ENCODE measurements around the gene CASZ1. TPM values are rescaled to one million over a fixed set of nuclear protein-coding genes. Genes with fewer than 3 reads are reported as not detected.

The CASZ1 gene
- total RNA-seq, 2 donors from 2014 or later: 45.0 to 56.0 TPM

GRCh38 chr1:10633416-10633815 lies 163.0 kb downstream of the CASZ1 start:
- TF ChIP-seq, protein P1, sequence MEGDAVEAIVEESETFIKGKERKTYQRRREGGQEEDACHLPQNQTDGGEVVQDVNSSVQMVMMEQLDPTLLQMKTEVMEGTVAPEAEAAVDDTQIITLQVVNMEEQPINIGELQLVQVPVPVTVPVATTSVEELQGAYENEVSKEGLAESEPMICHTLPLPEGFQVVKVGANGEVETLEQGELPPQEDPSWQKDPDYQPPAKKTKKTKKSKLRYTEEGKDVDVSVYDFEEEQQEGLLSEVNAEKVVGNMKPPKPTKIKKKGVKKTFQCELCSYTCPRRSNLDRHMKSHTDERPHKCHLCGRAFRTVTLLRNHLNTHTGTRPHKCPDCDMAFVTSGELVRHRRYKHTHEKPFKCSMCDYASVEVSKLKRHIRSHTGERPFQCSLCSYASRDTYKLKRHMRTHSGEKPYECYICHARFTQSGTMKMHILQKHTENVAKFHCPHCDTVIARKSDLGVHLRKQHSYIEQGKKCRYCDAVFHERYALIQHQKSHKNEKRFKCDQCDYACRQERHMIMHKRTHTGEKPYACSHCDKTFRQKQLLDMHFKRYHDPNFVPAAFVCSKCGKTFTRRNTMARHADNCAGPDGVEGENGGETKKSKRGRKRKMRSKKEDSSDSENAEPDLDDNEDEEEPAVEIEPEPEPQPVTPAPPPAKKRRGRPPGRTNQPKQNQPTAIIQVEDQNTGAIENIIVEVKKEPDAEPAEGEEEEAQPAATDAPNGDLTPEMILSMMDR (IDR thresholded peaks at IDR 0.05): no peak
- no peak for DNase-seq
- Histone ChIP-seq H3K36me3 (no peaks in the 10 kb centered on the region), H3K4me3 (no peak overlapping the region), H3K9ac (ENCODE audit: low read depth in 2 of 2, low read length in 2 of 2) (no peak overlapping the region), H3K4me1 (no peaks in the 10 kb centered on the region), H3K27me3 (no peaks in the 10 kb centered on the region), H3K9me3 (no peaks in the 10 kb centered on the region), H3K27ac (no peak overlapping the region)
- intact Hi-C loops (cut with DNase I): no loop called here

- Histone ChIP-seq H3K36me3 (no peaks in the 10 kb centered on the region), H3K9ac (ENCODE audit: low read depth in 2 of 2, low read length in 2 of 2) (no peak overlapping the region), H3K4me1 (no peaks in the 10 kb centered on the region), H3K27me3 (no peaks in the 10 kb centered on the region), H3K4me3 (no peak overlapping the region), H3K9me3 (no peaks in the 10 kb centered on the region), H3K27ac (no peak overlapping the region)
- no peak for DNase-seq
- intact Hi-C loops (cut with DNase I): no loop called here
- TF ChIP-seq, protein P1 (IDR thresholded peaks at IDR 0.05): no peak
Observed at GRCh38 chr1:10632691-10633090, 163.8 kb downstream of the CASZ1 start.

- intact Hi-C loops (cut with DNase I): no loop called here
- Histone ChIP-seq H3K4me3 (no peak overlapping the region), H3K36me3 (no peaks in the 10 kb centered on the region), H3K9ac (ENCODE audit: low read depth in 2 of 2, low read length in 2 of 2) (no peak overlapping the region), H3K9me3 (no peaks in the 10 kb centered on the region), H3K27ac (no peak overlapping the region), H3K27me3 (no peaks in the 10 kb centered on the region), H3K4me1 (no peaks in the 10 kb centered on the region)
- TF ChIP-seq, protein P1 (IDR thresholded peaks at IDR 0.05): no peak
- DNase-seq: no peak
Observed at GRCh38 chr1:10631811-10632593, 164.4 kb downstream of the CASZ1 start.

DNA sequence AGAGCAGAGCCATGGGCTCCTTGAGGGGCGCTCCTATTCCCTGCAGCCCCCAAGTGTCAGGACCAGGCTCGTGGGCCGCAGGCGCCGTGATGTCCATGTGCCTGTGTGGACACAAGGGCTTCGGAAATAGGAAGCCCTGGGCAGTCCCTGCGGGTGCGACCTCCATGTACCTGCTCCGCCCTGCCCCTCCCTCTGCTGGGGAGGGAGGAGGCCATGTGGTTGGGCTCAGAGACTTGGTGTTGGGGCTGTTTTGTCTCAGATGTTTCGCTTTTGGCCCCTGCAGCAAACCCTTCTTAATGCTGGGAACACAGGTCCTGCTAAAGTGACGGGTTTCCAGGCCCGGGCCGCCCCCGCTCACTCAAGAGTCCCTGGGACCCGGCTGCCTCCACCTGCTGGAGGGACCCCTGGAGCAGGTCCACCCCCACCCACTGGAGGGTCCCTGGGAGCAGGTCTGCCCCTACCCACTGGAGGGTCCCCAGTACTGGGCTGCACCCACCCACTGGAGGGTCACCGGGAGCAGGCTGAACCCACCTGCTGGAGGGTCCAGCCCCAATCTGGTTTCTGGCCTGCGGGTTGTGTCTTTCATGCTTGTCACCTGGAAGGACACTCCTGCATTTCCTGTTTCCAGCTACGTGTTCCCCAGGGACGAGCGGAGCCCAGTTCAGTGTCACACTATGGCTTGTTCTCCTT lies 165.2 kb downstream of the CASZ1 start:
- DNase-seq: no peak
- Histone ChIP-seq H3K27ac (no peak overlapping the region), H3K36me3 (no peaks in the 10 kb centered on the region), H3K9me3 (no peaks in the 10 kb centered on the region), H3K9ac (ENCODE audit: low read depth in 2 of 2, low read length in 2 of 2) (no peak overlapping the region), H3K4me3 (no peak overlapping the region), H3K27me3 (no peaks in the 10 kb centered on the region), H3K4me1 (no peaks in the 10 kb centered on the region)
- intact Hi-C loops (cut with DNase I): no loop called here
- TF ChIP-seq, protein P1 (IDR thresholded peaks at IDR 0.05): no peak

GRCh38 chr1:10630661-10631120 lies 165.8 kb downstream of the CASZ1 start:
- Histone ChIP-seq H3K9ac (ENCODE audit: low read depth in 2 of 2, low read length in 2 of 2) (no peak overlapping the region), H3K4me1 (no peaks in the 10 kb centered on the region), H3K27ac (no peak overlapping the region), H3K27me3 (no peaks in the 10 kb centered on the region), H3K9me3 (no peaks in the 10 kb centered on the region), H3K36me3 (no peaks in the 10 kb centered on the region), H3K4me3 (no peak overlapping the region)
- TF ChIP-seq, protein P1 (IDR thresholded peaks at IDR 0.05): no peak
- intact Hi-C loops (cut with DNase I): no loop called here
- DNase-seq: no peak

Data from colonic mucosa (tissue), 4 donors.